Measurements from ENCODE around the gene LAMC2. TPM values are rescaled to one million over a fixed set of nuclear protein-coding genes. Genes with fewer than 3 reads are reported as not detected.

Gene LAMC2
- total and polyA plus RNA-seq, 7 donors, result 2.6 to 24.0 (median 4.2) TPM

GRCh38 chr1:183291802-183292514 is 105.9 kb downstream of the LAMC2 start:
- no peak for DNase-seq
- Histone ChIP-seq H3K27me3 (no peaks in the 10 kb centered on the region), H3K27ac (peak overlapping the region; percentile 47 to 80 (median 67)), H3K4me3 (no peak overlapping the region), H3K36me3 (no peaks in the 10 kb centered on the region), H3K9me3 (no peaks in the 10 kb centered on the region), H3K4me1 (peaks cover 0 to 50% (median 37%) of the 10 kb centered on the region in 4 donors)
- 80 to 83% methylated on average over 11 of the region's 11 CpGs for WGBS, 2 donors
- peak in 1 of 4 donors; percentile 17 for TF ChIP-seq EP300 (IDR thresholded peaks at IDR 0.05)
- peak in 1 of 4 donors; percentile 58 for TF ChIP-seq POLR2AphosphoS5 (IDR thresholded peaks at IDR 0.05)
- no peak for TF ChIP-seq POLR2A (IDR thresholded peaks at IDR 0.05)
- no peak for TF ChIP-seq CTCF (IDR thresholded peaks at IDR 0.05)
- intact Hi-C loops (cut with DNase I), result no loop called here

GRCh38 chr1:183293241-183293640 is 107.2 kb downstream of the LAMC2 start:
- intact Hi-C loops (cut with DNase I), result no loop called here
- H3K4me3 ChIP-seq, result no peak overlapping the region
- DNase-seq, result no peak
- WGBS, 2 donors, result 77 to 90% methylated on average over 9 of the region's 9 CpGs
- peak overlapping the region in 1 of 4 donors; percentile 80 for H3K27ac ChIP-seq
- H3K27me3 ChIP-seq, result no peaks in the 10 kb centered on the region
- H3K36me3 ChIP-seq, result no peaks in the 10 kb centered on the region
- peaks cover 0 to 38% (median 26%) of the 10 kb centered on the region in 4 donors for H3K4me1 ChIP-seq
- TF ChIP-seq POLR2A (IDR thresholded peaks at IDR 0.05) (no peak), EP300 (IDR thresholded peaks at IDR 0.05) (no peak), POLR2AphosphoS5 (IDR thresholded peaks at IDR 0.05) (no peak), CTCF (IDR thresholded peaks at IDR 0.05) (no peak)
- no peaks in the 10 kb centered on the region for H3K9me3 ChIP-seq

- Histone ChIP-seq H3K9me3 (no peaks in the 10 kb centered on the region), H3K27me3 (no peaks in the 10 kb centered on the region), H3K36me3 (no peaks in the 10 kb centered on the region), H3K4me3 (no peak overlapping the region), H3K27ac (no peak overlapping the region), H3K4me1 (peaks cover 0 to 37% (median 24%) of the 10 kb centered on the region in 4 donors)
- DNase-seq, result no peak
- TF ChIP-seq CTCF (IDR thresholded peaks at IDR 0.05), result no peak
- no peak for TF ChIP-seq POLR2A (IDR thresholded peaks at IDR 0.05)
- TF ChIP-seq POLR2AphosphoS5 (IDR thresholded peaks at IDR 0.05), result no peak
- TF ChIP-seq EP300 (IDR thresholded peaks at IDR 0.05), result no peak
- WGBS, 2 donors, result 88 to 92% methylated on average over 1 of the region's 1 CpG
- intact Hi-C loops (cut with DNase I), result no loop called here
Measured at GRCh38 chr1:183293876-183294275, 107.8 kb downstream of the LAMC2 start.

Other genes with a start within 250 kb of the LAMC2 start
- gene SHCBP1L, start 233.1 kb upstream of the LAMC2 start, total RNA-seq, result not detected
- not detected for gene SHCBP1L, start 233.1 kb upstream of the LAMC2 start, polyA plus RNA-seq
- 100 to 1,000 TPM; 269 to 542 (median 281) TPM for gene LAMC1, start 162.8 kb upstream of the LAMC2 start, total RNA-seq
- 10 to 100 TPM in 2 of 3 donors, 1 to 10 TPM in 1; 3.5 to 28.9 (median 18.0) TPM for gene LAMC1, start 162.8 kb upstream of the LAMC2 start, polyA plus RNA-seq
- gene NMNAT2, start 232.1 kb downstream of the LAMC2 start, total RNA-seq, result 1 to 10 TPM; 3.6 to 5.5 (median 4.7) TPM
- under 1 TPM; under 0.01 to 0.69 (median under 0.01) TPM for gene NMNAT2, start 232.1 kb downstream of the LAMC2 start, polyA plus RNA-seq